ENCODE results near the gene PGPEP1. TPM values are rescaled to one million over a fixed set of nuclear protein-coding genes. Genes with fewer than 3 reads are reported as not detected.
A peak's percentile ranks its signal among the peaks of the same experiment; 100 is the strongest.

Gene PGPEP1
- total RNA-seq, 1 experiment from 2014 or later = 11.4 TPM

DNA sequence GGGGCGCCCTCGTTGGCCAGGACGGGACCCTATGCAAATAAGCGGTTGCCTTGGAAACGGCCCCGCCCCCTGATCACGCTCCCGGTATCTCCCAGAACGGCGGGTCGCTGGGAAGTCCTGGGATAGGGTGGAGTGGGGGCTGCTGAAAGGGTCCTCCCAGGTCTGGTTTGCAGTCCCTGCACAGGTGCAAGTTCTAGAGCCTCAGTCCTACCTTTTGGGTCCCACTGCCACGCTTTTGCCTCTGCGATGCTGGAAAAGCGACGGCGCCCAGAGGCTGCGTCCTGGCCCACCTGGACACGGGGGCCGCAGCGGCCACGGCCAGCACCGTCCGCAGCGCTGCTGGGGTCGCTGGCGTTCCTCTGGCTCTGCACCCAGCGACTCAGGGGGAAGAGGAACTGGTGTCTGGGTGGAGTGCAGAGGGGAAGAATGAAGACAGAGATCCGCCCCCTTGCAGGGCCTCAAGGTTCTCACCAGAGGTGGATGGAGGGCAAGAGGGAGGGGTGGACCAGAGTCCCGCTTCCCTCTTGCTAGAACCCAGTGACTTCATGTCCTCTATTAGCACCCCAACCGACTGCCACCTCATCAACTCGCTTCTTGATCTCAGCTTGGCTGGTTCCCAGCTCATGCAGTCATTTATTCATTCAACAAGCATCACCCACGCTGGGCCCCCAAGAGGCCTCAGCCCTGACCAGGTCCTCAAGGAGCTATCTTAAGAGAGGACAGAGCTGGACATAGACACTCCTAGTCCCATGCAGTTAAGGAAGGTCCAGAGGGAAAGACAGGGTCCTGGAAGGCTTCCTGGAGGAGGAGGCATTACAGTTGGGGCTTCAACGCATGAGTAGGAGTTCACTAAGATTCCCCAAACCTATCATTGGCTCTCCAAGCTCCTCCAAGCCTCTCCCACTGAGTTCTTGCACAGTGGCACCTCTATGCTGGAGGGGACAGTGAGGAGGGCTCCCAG is 57.1 kb downstream of the PGPEP1 start, which contains the start of gene LRRC25:
Gene LRRC25, minus strand, starts transcription at position 381 of the 961 bp plus-strand sequence. CDS start 659 bp downstream, outside the sequence.
- Histone ChIP-seq H3K79me2 (ENCODE audit: low read length) (no peaks in the 10 kb centered on the region), H3K9ac (ENCODE audit: low read length) (no peak within 1 kb of the TSS), H2AFZ (ENCODE audit: low read length) (no peak within 1 kb of the TSS), H3K4me2 (ENCODE audit: low read length) (no peak within 1 kb of the TSS), H3K9me3 (ENCODE audit: low read length) (no peaks in the 10 kb centered on the region), H3K9me2 (replicated peaks; ENCODE audit: low read length) (no peaks in the 10 kb centered on the region), H3F3A (ENCODE audit: low read length, unreplicated experiment) (no peaks in the 10 kb centered on the region), H3K4me3 (ENCODE audit: low read length) (no peak within 1 kb of the TSS), H3K4me1 (ENCODE audit: insufficient read depth, low read length) (peaks cover 10% of the 10 kb centered on the region; the same call in 1 of the 2 replicates), H3K36me3 (ENCODE audit: low read depth, low read length) (no peaks in the 10 kb centered on the region), H4K20me1 (ENCODE audit: low read length) (no peaks in the 10 kb centered on the region), H3K27me3 (ENCODE audit: low read length) (no peaks in the 10 kb centered on the region), H3K27ac (ENCODE audit: low read length) (no peak within 1 kb of the TSS)
- ATAC-seq (no peak), DNase-seq (no peak)
- ChIA-PET CTCF (no interaction called here), POLR2A (ENCODE audit: unreplicated experiment) (no interaction called here)
- TF ChIP-seq EZH2phosphoT487 (IDR thresholded peaks at IDR 0.05; ENCODE audit: borderline replicate concordance, low read length) (no peak), CTCF (conservative IDR thresholded peaks at IDR 0.05; ENCODE audit: low read depth, low read length) (no peak)
- intact Hi-C loops (cut with micrococcal nuclease) = no loop called here
- BruUV-seq (replicated peaks) = no TSS peak

- no peak for TF ChIP-seq EZH2 (IDR thresholded peaks at IDR 0.05; ENCODE audit: low read length, unreplicated experiment)
- TF ChIP-seq EZH2phosphoT487 (IDR thresholded peaks at IDR 0.05; ENCODE audit: borderline replicate concordance, low read length) = no peak
- TF ChIP-seq CTCF (conservative IDR thresholded peaks at IDR 0.05; ENCODE audit: low read depth, low read length) = no peak
- no peak overlapping the region for H3K27ac ChIP-seq (ENCODE audit: low read length)
- no peaks in the 10 kb centered on the region for H3K9me3 ChIP-seq (ENCODE audit: low read length)
- H3K4me1 ChIP-seq (ENCODE audit: insufficient read depth, low read length) = peaks cover 10% of the 10 kb centered on the region; the same call in 1 of the 2 replicates
- no peak overlapping the region for H3K9ac ChIP-seq (ENCODE audit: low read length)
- H3K27me3 ChIP-seq (ENCODE audit: low read length) = no peaks in the 10 kb centered on the region
- no peaks in the 10 kb centered on the region for H3K79me2 ChIP-seq (ENCODE audit: low read length)
- no peak overlapping the region for H3K4me2 ChIP-seq (ENCODE audit: low read length)
- intact Hi-C loops (cut with micrococcal nuclease) = no loop called here
- ChIA-PET CTCF (no interaction called here), POLR2A (ENCODE audit: unreplicated experiment) (no interaction called here)
- no peaks in the 10 kb centered on the region for H3K9me2 ChIP-seq (replicated peaks; ENCODE audit: low read length)
- DNase-seq (peak; percentile 50), ATAC-seq (peak; percentile 43; the same call in 1 of the 2 replicates)
- H4K20me1 ChIP-seq (ENCODE audit: low read length) = no peaks in the 10 kb centered on the region
- no peak overlapping the region for H2AFZ ChIP-seq (ENCODE audit: low read length)
- H3K36me3 ChIP-seq (ENCODE audit: low read depth, low read length) = no peaks in the 10 kb centered on the region
- no peak overlapping the region for H3K4me3 ChIP-seq (ENCODE audit: low read length)
- BruUV-seq (replicated peaks) = no TSS peak
- no peaks in the 10 kb centered on the region for H3F3A ChIP-seq (ENCODE audit: low read length, unreplicated experiment)
Measured at GRCh38 chr19:18399008-18399407, 58.6 kb downstream of the PGPEP1 start.
